Measurements from ENCODE around the gene PATJ. TPM values are rescaled to one million over a fixed set of nuclear protein-coding genes. Genes with fewer than 3 reads are reported as not detected.
"Not testable (repeated sequence)": the region's sequence is repeated elsewhere in the genome, so short reads cannot be mapped to it uniquely, and the experiment has no call there.

Gene PATJ
- total and polyA plus RNA-seq, 2 experiments from 2014 or later, result 10.8 to 18.7 TPM

- no peaks in the 10 kb centered on the region for H3K4me1 ChIP-seq (ENCODE audit: low read depth)
- DNase-seq (ENCODE audit: low read depth in 1 of 2, low spot score in 1 of 2), result no peak
- H3K9me3 ChIP-seq (ENCODE audit: low read depth), result no peaks in the 10 kb centered on the region
- H3K27ac ChIP-seq, result no peak overlapping the region
- H3K27me3 ChIP-seq, result no peaks in the 10 kb centered on the region
- H3K4me3 ChIP-seq, result no peak overlapping the region
- no peak for TF ChIP-seq CTCF (IDR thresholded peaks at IDR 0.05; ENCODE audit: low read depth, low read length)
- no peaks in the 10 kb centered on the region for H3K36me3 ChIP-seq
Observed at GRCh38 chr1:62209931-62210595, 467.8 kb downstream of the PATJ start.

- no peak overlapping the region for H3K27ac ChIP-seq
Observed at GRCh38 chr1:62210960-62211359, 468.7 kb downstream of the PATJ start.

GRCh38 chr1:62212411-62212810 is 470.1 kb downstream of the PATJ start:
- DNase-seq (ENCODE audit: low read depth in 1 of 2, low spot score in 1 of 2), result no peak
- Histone ChIP-seq H3K4me1 (ENCODE audit: low read depth) (no peaks in the 10 kb centered on the region), H3K27me3 (no peaks in the 10 kb centered on the region), H3K36me3 (no peaks in the 10 kb centered on the region), H3K4me3 (no peak overlapping the region), H3K27ac (no peak overlapping the region), H3K9me3 (ENCODE audit: low read depth) (no peaks in the 10 kb centered on the region)
- TF ChIP-seq CTCF (IDR thresholded peaks at IDR 0.05; ENCODE audit: low read depth, low read length), result no peak

More at GRCh38 chr1:62210960-62211359, 468.7 kb downstream of the PATJ start:
- H3K9me3 ChIP-seq (ENCODE audit: low read depth), result no peaks in the 10 kb centered on the region
- H3K36me3 ChIP-seq, result no peaks in the 10 kb centered on the region
- no peaks in the 10 kb centered on the region for H3K27me3 ChIP-seq
- no peak overlapping the region for H3K4me3 ChIP-seq
- no peak for DNase-seq (ENCODE audit: low read depth in 1 of 2, low spot score in 1 of 2)
- TF ChIP-seq CTCF (IDR thresholded peaks at IDR 0.05; ENCODE audit: low read depth, low read length), result no peak
- no peaks in the 10 kb centered on the region for H3K4me1 ChIP-seq (ENCODE audit: low read depth)

- H3K36me3 ChIP-seq, result no peaks in the 10 kb centered on the region
- no peak overlapping the region for H3K27ac ChIP-seq
Observed at GRCh38 chr1:62213075-62213914, 471.0 kb downstream of the PATJ start.

GRCh38 chr1:62218604-62219003 is 476.3 kb downstream of the PATJ start:
- DNase-seq (ENCODE audit: low read depth in 1 of 2, low spot score in 1 of 2), result no peak
- Histone ChIP-seq H3K27ac (no peak overlapping the region), H3K36me3 (no peaks in the 10 kb centered on the region)

More at GRCh38 chr1:62213075-62213914, 471.0 kb downstream of the PATJ start:
- Histone ChIP-seq H3K9me3 (ENCODE audit: low read depth) (no peaks in the 10 kb centered on the region), H3K27me3 (no peaks in the 10 kb centered on the region), H3K4me3 (no peak overlapping the region), H3K4me1 (ENCODE audit: low read depth) (no peaks in the 10 kb centered on the region)
- TF ChIP-seq CTCF (IDR thresholded peaks at IDR 0.05; ENCODE audit: low read depth, low read length), result no peak
- no peak for DNase-seq (ENCODE audit: low read depth in 1 of 2, low spot score in 1 of 2)

GRCh38 chr1:62220456-62220855 is 478.2 kb downstream of the PATJ start:
- DNase-seq (ENCODE audit: low read depth in 1 of 2, low spot score in 1 of 2); H3K4me3 ChIP-seq; H3K27ac ChIP-seq; H3K36me3 ChIP-seq; H3K9me3 ChIP-seq (ENCODE audit: low read depth); H3K4me1 ChIP-seq (ENCODE audit: low read depth); H3K27me3 ChIP-seq: not testable (repeated sequence)

More at GRCh38 chr1:62218604-62219003, 476.3 kb downstream of the PATJ start:
- Histone ChIP-seq H3K27me3 (no peaks in the 10 kb centered on the region), H3K9me3 (ENCODE audit: low read depth) (no peaks in the 10 kb centered on the region), H3K4me3 (no peak overlapping the region), H3K4me1 (ENCODE audit: low read depth) (no peaks in the 10 kb centered on the region)
- TF ChIP-seq CTCF (IDR thresholded peaks at IDR 0.05; ENCODE audit: low read depth, low read length), result no peak
